ENCODE results near the gene NUDT5.

DNA sequence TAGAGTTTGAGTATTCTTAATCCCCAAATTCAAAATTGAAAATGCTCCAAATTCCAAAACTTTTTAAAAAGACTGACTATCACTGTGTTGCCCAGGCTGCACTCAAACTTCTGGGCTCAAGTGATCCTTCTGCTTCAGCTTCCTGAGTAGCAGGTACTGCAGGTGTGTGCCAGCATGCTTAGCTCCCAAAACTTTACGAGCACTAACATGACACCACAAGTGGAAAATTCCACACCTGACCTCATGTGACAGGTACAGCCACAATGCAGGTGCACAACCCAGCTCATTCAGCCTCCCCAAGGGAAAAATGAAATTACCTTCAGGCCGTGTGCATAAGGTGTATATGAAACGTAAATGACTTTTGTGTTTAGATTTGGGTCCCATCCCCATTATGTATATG is 16.8 kb upstream of the NUDT5 start:
- TF ChIP-seq, protein P1, sequence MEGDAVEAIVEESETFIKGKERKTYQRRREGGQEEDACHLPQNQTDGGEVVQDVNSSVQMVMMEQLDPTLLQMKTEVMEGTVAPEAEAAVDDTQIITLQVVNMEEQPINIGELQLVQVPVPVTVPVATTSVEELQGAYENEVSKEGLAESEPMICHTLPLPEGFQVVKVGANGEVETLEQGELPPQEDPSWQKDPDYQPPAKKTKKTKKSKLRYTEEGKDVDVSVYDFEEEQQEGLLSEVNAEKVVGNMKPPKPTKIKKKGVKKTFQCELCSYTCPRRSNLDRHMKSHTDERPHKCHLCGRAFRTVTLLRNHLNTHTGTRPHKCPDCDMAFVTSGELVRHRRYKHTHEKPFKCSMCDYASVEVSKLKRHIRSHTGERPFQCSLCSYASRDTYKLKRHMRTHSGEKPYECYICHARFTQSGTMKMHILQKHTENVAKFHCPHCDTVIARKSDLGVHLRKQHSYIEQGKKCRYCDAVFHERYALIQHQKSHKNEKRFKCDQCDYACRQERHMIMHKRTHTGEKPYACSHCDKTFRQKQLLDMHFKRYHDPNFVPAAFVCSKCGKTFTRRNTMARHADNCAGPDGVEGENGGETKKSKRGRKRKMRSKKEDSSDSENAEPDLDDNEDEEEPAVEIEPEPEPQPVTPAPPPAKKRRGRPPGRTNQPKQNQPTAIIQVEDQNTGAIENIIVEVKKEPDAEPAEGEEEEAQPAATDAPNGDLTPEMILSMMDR (optimal IDR thresholded peaks at IDR 0.05 in 1 of 3, IDR thresholded peaks at IDR 0.05 in 1 of 3, conservative IDR thresholded peaks at IDR 0.05 in 1 of 3; ENCODE audit: extremely low read depth in 1 of 3, insufficient read depth in 2 of 3, low read length in 3 of 3), result no peak
- no peak for TF ChIP-seq EZH2 (IDR thresholded peaks at IDR 0.05; ENCODE audit: low read length)
